Bronchial epithelial cell (primary cell): Measurements from ENCODE around the gene UBE2F. TPM values are rescaled to one million over a fixed set of nuclear protein-coding genes. Genes with fewer than 3 reads are reported as not detected.
A peak's percentile ranks its signal among the peaks of the same experiment; 100 is the strongest.

ENCODE experiments used
- DNase-seq: peaks from one replicate; pipeline ENCODE4 v3.0.0-alpha.2; 2010; ENCODE audit warnings: low read depth
- FAIRE-seq: peaks from 2 replicates; lab custom pipeline; 2011; peaks lifted over from hg19 to GRCh38; lab: Jason Lieb, UNC
- H3K27me3 ChIP-seq: 2 replicates; pipeline ENCODE4 v1.5.1; 2011; ENCODE audit warnings: low read length; ENCODE audit not compliant: control insufficient read depth, insufficient read depth
- H3K36me3 ChIP-seq: 2 replicates; pipeline ENCODE4 v1.5.1; 2011; ENCODE audit warnings: low read length; ENCODE audit not compliant: control insufficient read depth, insufficient read depth
- H3K4me3 ChIP-seq: 2 replicates; pipeline ENCODE4 v1.5.1; 2011; ENCODE audit warnings: mild to moderate bottlenecking, low read depth, low read length, control low read depth
- total RNA-seq: library from RNA; depleted of rRNA; stranded (reverse); fragments of >200 nt; gene quantifications from 2 replicates; pipeline ENCODE4 v1.2.1, GENCODE V29; 2014
- TF ChIP-seq, protein P1 (sequence below): IDR thresholded peaks from 2 replicates; pipeline ENCODE4 v1.5.1; 2011; ENCODE audit warnings: mild to moderate bottlenecking, moderate library complexity, low read length, control low read depth, inconsistent platforms; ENCODE audit not compliant: insufficient read depth, severe bottlenecking

The UBE2F gene
- total RNA-seq, 1 donor from 2014 or later: 64.0 TPM

DNA sequence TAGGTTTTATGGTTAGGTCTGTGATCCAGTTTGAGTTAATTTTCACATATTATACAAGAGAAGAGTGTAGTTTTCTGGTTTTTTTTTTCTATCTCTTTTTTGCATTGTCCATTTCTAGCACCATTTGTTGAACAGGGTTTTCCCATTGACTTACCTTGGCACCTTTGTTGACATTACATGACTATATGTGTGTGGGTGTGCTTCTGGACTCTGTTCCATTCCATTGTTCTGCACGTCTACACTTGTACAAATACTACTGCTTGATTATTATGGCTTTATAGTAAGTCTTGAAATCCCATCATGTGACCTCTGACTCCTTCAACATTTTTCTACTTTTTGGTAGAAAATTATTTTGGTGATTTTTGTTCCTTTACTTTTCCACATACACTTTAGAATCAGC is 38.7 kb downstream of the UBE2F start:
- H3K4me3 ChIP-seq: no peak overlapping the region
- TF ChIP-seq, protein P1, sequence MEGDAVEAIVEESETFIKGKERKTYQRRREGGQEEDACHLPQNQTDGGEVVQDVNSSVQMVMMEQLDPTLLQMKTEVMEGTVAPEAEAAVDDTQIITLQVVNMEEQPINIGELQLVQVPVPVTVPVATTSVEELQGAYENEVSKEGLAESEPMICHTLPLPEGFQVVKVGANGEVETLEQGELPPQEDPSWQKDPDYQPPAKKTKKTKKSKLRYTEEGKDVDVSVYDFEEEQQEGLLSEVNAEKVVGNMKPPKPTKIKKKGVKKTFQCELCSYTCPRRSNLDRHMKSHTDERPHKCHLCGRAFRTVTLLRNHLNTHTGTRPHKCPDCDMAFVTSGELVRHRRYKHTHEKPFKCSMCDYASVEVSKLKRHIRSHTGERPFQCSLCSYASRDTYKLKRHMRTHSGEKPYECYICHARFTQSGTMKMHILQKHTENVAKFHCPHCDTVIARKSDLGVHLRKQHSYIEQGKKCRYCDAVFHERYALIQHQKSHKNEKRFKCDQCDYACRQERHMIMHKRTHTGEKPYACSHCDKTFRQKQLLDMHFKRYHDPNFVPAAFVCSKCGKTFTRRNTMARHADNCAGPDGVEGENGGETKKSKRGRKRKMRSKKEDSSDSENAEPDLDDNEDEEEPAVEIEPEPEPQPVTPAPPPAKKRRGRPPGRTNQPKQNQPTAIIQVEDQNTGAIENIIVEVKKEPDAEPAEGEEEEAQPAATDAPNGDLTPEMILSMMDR: no peak
- peaks cover 1% of the 10 kb centered on the region for H3K36me3 ChIP-seq
- peak; percentile 91 for DNase-seq
- H3K27me3 ChIP-seq: no peaks in the 10 kb centered on the region
- FAIRE-seq: peak; percentile 18

DNA sequence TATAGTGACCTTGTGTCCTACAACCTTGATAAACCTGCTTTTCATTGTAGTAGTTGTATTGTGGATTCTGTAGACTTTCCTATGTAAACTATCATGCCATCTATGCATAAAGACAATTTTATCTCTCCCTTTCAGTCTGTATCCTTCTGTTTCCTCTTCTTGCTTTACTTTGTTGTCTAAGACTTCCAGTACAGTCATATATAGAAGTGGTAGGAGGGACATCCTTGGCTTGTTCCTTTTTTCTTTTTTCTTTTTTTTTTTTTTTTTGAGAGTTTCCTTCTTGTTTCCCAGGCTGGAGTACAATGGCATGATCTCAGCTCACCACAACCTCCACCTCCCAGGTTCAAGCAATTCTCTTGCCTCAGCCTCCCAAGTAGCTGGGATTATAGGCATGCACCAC is 39.7 kb downstream of the UBE2F start:
- no peak overlapping the region for H3K4me3 ChIP-seq
- TF ChIP-seq, protein P1: no peak
- peaks cover 1% of the 10 kb centered on the region for H3K36me3 ChIP-seq
- no peak for DNase-seq
- FAIRE-seq: no peak
- no peaks in the 10 kb centered on the region for H3K27me3 ChIP-seq

DNA sequence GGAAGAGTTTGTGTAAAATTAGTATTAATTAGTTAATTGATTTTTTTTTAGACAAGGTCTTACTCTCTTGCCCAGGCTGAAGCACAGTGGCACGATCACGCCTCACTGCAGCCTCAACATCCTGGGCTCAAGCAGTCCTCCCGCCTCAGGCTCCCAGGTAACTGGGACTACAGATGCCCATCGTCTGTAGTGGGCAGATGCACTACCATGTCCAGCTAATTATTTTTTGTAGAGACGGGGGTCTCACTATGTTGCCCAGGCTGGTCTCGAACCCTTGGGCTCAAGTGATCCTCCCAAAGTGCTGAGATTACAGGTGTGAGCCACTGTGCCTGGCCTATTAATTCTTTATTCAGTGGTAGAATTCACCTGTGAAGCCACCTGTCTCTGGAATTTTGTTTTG is 41.1 kb downstream of the UBE2F start:
- FAIRE-seq: no peak
- TF ChIP-seq, protein P1: no peak
- no peak for DNase-seq
- Histone ChIP-seq H3K4me3 (no peak overlapping the region), H3K36me3 (peaks cover 2% of the 10 kb centered on the region), H3K27me3 (no peaks in the 10 kb centered on the region)

DNA sequence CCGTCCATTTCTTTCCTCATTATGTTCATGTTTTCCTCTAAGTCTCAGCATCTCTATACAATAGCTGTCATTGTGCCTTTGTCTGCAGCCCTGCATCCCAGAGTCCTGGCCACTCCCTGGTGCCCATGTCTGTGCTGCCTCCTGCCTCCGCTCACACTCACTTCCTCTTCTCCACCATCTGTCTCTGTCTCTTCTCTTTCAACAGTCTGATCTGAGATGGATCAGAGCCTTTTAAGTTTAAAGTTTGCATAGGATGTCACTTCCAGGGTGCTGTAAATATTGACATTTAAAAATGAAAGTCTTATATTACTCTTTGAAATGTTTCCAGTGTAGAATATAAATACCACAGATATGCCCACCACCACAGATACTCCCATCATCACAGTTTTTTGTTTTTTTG is 42.7 kb downstream of the UBE2F start:
- TF ChIP-seq, protein P1: no peak
- DNase-seq (no peak), FAIRE-seq (no peak)
- H3K27me3 ChIP-seq: no peaks in the 10 kb centered on the region
- no peak overlapping the region for H3K4me3 ChIP-seq
- peaks cover 1% of the 10 kb centered on the region for H3K36me3 ChIP-seq

DNA sequence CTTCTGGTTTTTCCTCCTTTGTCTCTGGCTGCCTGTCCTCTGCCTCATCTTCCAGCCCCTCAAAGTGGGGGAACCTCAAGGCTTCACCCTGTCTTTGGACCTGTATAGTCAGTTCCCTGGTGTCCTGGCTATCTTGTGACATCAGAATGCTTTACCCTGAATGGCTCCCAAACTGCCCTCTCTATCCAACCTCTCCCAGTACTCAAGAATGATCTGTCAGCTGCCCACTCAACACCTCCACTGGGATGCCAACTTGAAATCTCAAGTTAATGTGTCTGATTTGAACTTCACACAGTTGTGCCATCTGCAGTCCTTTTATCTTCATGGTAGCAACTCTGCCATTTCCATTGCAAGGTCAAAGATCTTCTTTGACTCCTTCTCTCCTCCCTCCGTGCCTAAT is 43.8 kb downstream of the UBE2F start:
- Histone ChIP-seq H3K27me3 (no peaks in the 10 kb centered on the region), H3K4me3 (no peak overlapping the region), H3K36me3 (peaks cover 1% of the 10 kb centered on the region)
- TF ChIP-seq, protein P1: no peak
- FAIRE-seq: peak; percentile 81
- DNase-seq: no peak

DNA sequence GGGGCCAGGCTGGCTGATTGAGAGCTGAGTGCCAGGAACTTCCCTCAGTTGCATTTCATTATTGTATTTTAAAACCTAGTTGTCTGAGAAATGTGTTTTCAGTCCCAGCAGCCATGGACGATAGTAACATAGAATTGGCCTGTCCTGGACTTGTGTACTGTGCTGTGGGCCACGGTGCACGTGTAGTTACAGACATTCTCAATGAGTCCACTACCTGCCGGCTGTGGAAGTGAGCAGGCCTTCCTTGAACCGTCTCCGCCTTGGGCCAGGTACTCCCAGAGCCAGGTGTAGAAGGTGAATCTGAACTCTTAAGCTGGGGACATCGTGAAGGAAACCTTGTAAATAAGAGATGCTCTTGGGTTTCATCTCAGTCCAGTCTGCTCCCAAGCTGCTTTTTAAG is 47.0 kb downstream of the UBE2F start:
- DNase-seq: no peak
- H3K27me3 ChIP-seq: no peaks in the 10 kb centered on the region
- H3K4me3 ChIP-seq: no peak overlapping the region
- TF ChIP-seq, protein P1: no peak
- no peak for FAIRE-seq
- peaks cover 4% of the 10 kb centered on the region for H3K36me3 ChIP-seq
